ENCODE results near the gene MATR3. TPM values are rescaled to one million over a fixed set of nuclear protein-coding genes. Genes with fewer than 3 reads are reported as not detected.

Gene MATR3
- total RNA-seq, result 100 to 1,000 TPM; 112 to 165 (median 136) TPM
- long read RNA-seq, donor 1, full-length matches to known transcripts, result 246 of 338 reads
- long read RNA-seq, donor 1, partial matches to known transcripts, result 17 of 338 reads
- long read RNA-seq, donor 1, other reads (novel, unspliced or antisense), result 75 of 338 reads
- long read RNA-seq, donor 2, full-length matches to known transcripts, result 22 of 76 reads
- long read RNA-seq, donor 2, partial matches to known transcripts, result 37 of 76 reads
- long read RNA-seq, donor 2, other reads (novel, unspliced or antisense), result 17 of 76 reads

DNA sequence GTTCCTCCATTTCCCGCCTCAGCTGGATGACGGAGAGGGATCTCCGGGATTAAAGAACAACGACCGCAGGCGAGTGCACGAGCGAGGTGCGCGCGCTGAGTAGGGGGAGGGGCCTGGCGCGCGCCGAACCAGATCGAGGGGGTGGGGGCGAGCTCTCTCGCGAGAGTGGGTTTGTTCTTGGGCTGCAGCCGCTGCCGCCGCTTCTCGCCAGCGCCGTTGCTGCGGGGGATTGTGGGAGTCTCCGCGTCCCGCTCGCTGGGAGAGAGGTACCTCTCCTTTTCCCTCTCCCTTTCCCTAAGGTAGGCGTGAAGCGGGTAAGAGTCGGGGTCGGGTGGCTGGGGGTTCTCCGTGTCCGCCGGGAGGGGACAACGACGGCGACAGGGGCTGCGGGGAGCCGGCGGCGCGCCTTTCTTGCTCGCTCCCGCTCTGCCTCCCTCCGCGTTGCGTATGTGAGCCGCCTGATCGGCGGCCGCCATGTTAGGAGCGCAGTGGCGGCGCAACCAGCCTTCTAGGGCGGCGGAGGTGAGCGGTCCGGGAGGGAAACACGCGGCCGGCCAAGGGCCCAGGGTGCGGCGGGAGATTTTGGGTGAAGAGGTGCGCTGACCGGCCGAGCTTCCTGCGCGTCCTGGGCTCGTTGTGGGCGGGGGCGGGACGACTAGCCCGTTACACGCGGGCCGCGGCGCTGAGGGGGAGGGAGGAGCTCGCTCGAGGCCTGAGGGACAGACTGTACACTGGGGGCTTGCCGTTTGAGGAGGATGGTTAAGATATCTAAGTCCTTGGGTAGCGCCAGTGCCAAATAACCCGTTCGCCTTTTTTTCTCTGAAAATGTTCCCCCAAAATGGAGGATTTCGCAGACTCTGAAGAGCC is at the start of gene MATR3:
Gene MATR3, plus strand, starts transcription at position 234 of the 867 bp plus-strand sequence. CDS start 13,676 bp downstream, outside the sequence.
- intact Hi-C loops (cut with DNase I, micrococcal nuclease), result no loop called here
- ATAC-seq, result peak; percentile 97

DNA sequence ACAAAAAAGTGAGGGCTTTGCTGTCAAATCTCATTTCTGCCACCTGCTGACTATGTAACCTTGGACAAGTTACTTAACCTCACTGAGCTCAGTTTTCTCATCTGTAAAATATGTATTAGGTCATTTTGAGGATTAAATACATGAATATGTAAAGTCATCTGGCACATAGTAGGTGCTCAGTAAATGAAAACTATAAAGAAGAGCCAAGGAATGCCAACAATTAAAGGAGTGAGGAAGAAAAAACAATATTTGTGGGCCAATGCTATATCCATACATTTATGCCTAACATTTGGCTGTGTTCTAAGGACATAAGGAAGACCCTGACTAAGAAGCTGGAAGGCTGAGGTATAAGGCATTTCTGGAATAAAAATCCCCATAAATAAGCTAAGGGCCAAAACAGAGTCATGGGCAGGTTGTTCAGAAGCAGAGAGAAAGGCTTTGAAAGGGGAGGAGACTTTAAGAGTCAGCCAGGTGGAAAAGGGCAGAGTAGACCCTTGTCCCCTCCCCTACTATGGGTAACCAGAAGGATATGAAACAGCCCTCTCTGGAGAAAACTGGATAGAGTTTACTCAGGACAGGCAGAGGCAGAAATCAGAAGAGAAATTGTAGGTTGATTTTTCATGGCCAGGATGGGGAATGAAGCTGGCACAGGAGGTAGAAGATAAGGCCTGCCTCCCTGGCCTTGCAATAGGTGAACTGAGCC is 47.8 kb upstream of the MATR3 start:
- ATAC-seq, result no peak
- TF ChIP-seq, protein P1, sequence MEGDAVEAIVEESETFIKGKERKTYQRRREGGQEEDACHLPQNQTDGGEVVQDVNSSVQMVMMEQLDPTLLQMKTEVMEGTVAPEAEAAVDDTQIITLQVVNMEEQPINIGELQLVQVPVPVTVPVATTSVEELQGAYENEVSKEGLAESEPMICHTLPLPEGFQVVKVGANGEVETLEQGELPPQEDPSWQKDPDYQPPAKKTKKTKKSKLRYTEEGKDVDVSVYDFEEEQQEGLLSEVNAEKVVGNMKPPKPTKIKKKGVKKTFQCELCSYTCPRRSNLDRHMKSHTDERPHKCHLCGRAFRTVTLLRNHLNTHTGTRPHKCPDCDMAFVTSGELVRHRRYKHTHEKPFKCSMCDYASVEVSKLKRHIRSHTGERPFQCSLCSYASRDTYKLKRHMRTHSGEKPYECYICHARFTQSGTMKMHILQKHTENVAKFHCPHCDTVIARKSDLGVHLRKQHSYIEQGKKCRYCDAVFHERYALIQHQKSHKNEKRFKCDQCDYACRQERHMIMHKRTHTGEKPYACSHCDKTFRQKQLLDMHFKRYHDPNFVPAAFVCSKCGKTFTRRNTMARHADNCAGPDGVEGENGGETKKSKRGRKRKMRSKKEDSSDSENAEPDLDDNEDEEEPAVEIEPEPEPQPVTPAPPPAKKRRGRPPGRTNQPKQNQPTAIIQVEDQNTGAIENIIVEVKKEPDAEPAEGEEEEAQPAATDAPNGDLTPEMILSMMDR (IDR thresholded peaks at IDR 0.05), result no peak
- Histone ChIP-seq H3K9me3 (no peaks in the 10 kb centered on the region), H3K36me3 (ENCODE audit: low read depth) (no peaks in the 10 kb centered on the region), H3K4me1 (ENCODE audit: low read depth) (no peaks in the 10 kb centered on the region), H3K4me3 (no peak overlapping the region)
- intact Hi-C loops (cut with DNase I, micrococcal nuclease), result no loop called here
- no peak for DNase-seq

More for the DNA sequence above, at the start of gene MATR3:
- peak; percentile 97 for DNase-seq
- TF ChIP-seq, protein P1 (IDR thresholded peaks at IDR 0.05), result no peak
- peak within 1 kb of the TSS; percentile 90 for H3K4me3 ChIP-seq
- H3K9me3 ChIP-seq, result no peaks in the 10 kb centered on the region
- peaks cover 15% of the 10 kb centered on the region for H3K4me1 ChIP-seq (ENCODE audit: low read depth)
- no peaks in the 10 kb centered on the region for H3K36me3 ChIP-seq (ENCODE audit: low read depth)

GRCh38 chr5:139246394-139246793 is 47.1 kb upstream of the MATR3 start:
- no peaks in the 10 kb centered on the region for H3K36me3 ChIP-seq (ENCODE audit: low read depth)
- intact Hi-C loops (cut with DNase I, micrococcal nuclease), result no loop called here
- no peaks in the 10 kb centered on the region for H3K4me1 ChIP-seq (ENCODE audit: low read depth)
- no peak overlapping the region for H3K4me3 ChIP-seq
- ATAC-seq (peak; percentile 26), DNase-seq (no peak)
- H3K9me3 ChIP-seq, result no peaks in the 10 kb centered on the region
- TF ChIP-seq, protein P1 (IDR thresholded peaks at IDR 0.05), result no peak

- intact Hi-C loops (cut with DNase I, micrococcal nuclease), result no loop called here
These were observed 44.6 kb upstream of the MATR3 start for GRCh38 chr5:139248826-139249453.

More at GRCh38 chr5:139248826-139249453, 44.6 kb upstream of the MATR3 start:
- Histone ChIP-seq H3K4me1 (ENCODE audit: low read depth) (no peaks in the 10 kb centered on the region), H3K4me3 (no peak overlapping the region), H3K9me3 (no peaks in the 10 kb centered on the region), H3K36me3 (ENCODE audit: low read depth) (no peaks in the 10 kb centered on the region)
- DNase-seq (no peak), ATAC-seq (no peak)
- TF ChIP-seq, protein P1 (IDR thresholded peaks at IDR 0.05), result no peak

Data from mucosa of descending colon (tissue), 3 donors.